ENCODE results near the gene DRC7. TPM values are rescaled to one million over a fixed set of nuclear protein-coding genes. Genes with fewer than 3 reads are reported as not detected.

The DRC7 gene
- total RNA-seq, 2 donors from 2014 or later: 1.6 to 1.8 TPM

- no peak for TF ChIP-seq CTCF (conservative IDR thresholded peaks at IDR 0.05)
These were observed 19.4 kb downstream of the DRC7 start for GRCh38 chr16:57714047-57714446.

GRCh38 chr16:57720142-57720575 is 25.6 kb downstream of the DRC7 start:
- no peaks in the 10 kb centered on the region for H3K27me3 Mint-ChIP-seq (ENCODE audit: insufficient read depth)
- H3K9ac ChIP-seq (ENCODE audit: extremely low read depth, low read length, poor library complexity, severe bottlenecking): no peak overlapping the region
- WGBS, 2 experiments (ENCODE audit: insufficient coverage in 1 of 2, insufficient read length in 1 of 2): 73 to 84% methylated on average over 3 of the region's 3 CpGs
- H3K27me3 ChIP-seq (ENCODE audit: control insufficient read depth, insufficient read depth, low read length, poor library complexity, severe bottlenecking): no peaks in the 10 kb centered on the region
- H3K4me3 Mint-ChIP-seq: no peak overlapping the region
- no peaks in the 10 kb centered on the region for H3K36me3 ChIP-seq (ENCODE audit: control insufficient read depth, insufficient read depth, low read length)
- H3K27ac ChIP-seq (ENCODE audit: low read depth, low read length): no peak overlapping the region
- no peaks in the 10 kb centered on the region for H3K4me1 ChIP-seq (ENCODE audit: control insufficient read depth, insufficient read depth, low read length)
- no peak overlapping the region for H3K4me3 ChIP-seq (ENCODE audit: low read length)
- TF ChIP-seq CTCF (conservative IDR thresholded peaks at IDR 0.05): peak; percentile 81
- peaks cover 3% of the 10 kb centered on the region for H3K4me1 Mint-ChIP-seq
- no peaks in the 10 kb centered on the region for H3K36me3 Mint-ChIP-seq (ENCODE audit: low read depth)
- H3K9me3 ChIP-seq (ENCODE audit: control insufficient read depth, low read length): no peaks in the 10 kb centered on the region
- peak; percentile 82 for DNase-seq
- no peaks in the 10 kb centered on the region for H3K9me3 Mint-ChIP-seq
- H3K27ac Mint-ChIP-seq: no peak overlapping the region

More at GRCh38 chr16:57714047-57714446, 19.4 kb downstream of the DRC7 start:
- Mint-ChIP-seq H3K4me1 (peaks cover 4% of the 10 kb centered on the region), H3K4me3 (no peak overlapping the region), H3K27ac (no peak overlapping the region), H3K36me3 (ENCODE audit: low read depth) (no peaks in the 10 kb centered on the region), H3K27me3 (ENCODE audit: insufficient read depth) (peaks cover 1% of the 10 kb centered on the region), H3K9me3 (no peaks in the 10 kb centered on the region)
- no peaks in the 10 kb centered on the region for H3K9me3 ChIP-seq (ENCODE audit: control insufficient read depth, low read length)
- no peaks in the 10 kb centered on the region for H3K4me1 ChIP-seq (ENCODE audit: control insufficient read depth, insufficient read depth, low read length)
- DNase-seq: no peak
- no peak overlapping the region for H3K4me3 ChIP-seq (ENCODE audit: low read length)
- 95 to 96% methylated on average over 5 to 6 of the region's 6 CpGs for WGBS, 2 experiments (ENCODE audit: insufficient coverage in 1 of 2, insufficient read length in 1 of 2)
- H3K27ac ChIP-seq (ENCODE audit: low read depth, low read length): no peak overlapping the region
- H3K9ac ChIP-seq (ENCODE audit: extremely low read depth, low read length, poor library complexity, severe bottlenecking): no peak overlapping the region
- no peaks in the 10 kb centered on the region for H3K36me3 ChIP-seq (ENCODE audit: control insufficient read depth, insufficient read depth, low read length)
- no peaks in the 10 kb centered on the region for H3K27me3 ChIP-seq (ENCODE audit: control insufficient read depth, insufficient read depth, low read length, poor library complexity, severe bottlenecking)

GRCh38 chr16:57721356-57722209 is 27.0 kb downstream of the DRC7 start:
- no peaks in the 10 kb centered on the region for H3K9me3 Mint-ChIP-seq
- WGBS, 2 experiments (ENCODE audit: insufficient coverage in 1 of 2, insufficient read length in 1 of 2): 83 to 84% methylated on average over 8 to 15 of the region's 17 CpGs
- Histone ChIP-seq H3K4me3 (ENCODE audit: low read length) (no peak overlapping the region), H3K27me3 (ENCODE audit: control insufficient read depth, insufficient read depth, low read length, poor library complexity, severe bottlenecking) (no peaks in the 10 kb centered on the region), H3K27ac (ENCODE audit: low read depth, low read length) (no peak overlapping the region), H3K9me3 (ENCODE audit: control insufficient read depth, low read length) (no peaks in the 10 kb centered on the region), H3K9ac (ENCODE audit: extremely low read depth, low read length, poor library complexity, severe bottlenecking) (no peak overlapping the region), H3K36me3 (ENCODE audit: control insufficient read depth, insufficient read depth, low read length) (no peaks in the 10 kb centered on the region), H3K4me1 (ENCODE audit: control insufficient read depth, insufficient read depth, low read length) (no peaks in the 10 kb centered on the region)
- no peaks in the 10 kb centered on the region for H3K36me3 Mint-ChIP-seq (ENCODE audit: low read depth)
- no peak overlapping the region for H3K27ac Mint-ChIP-seq
- peaks cover 3% of the 10 kb centered on the region for H3K4me1 Mint-ChIP-seq
- DNase-seq: no peak
- H3K27me3 Mint-ChIP-seq (ENCODE audit: insufficient read depth): no peaks in the 10 kb centered on the region
- no peak overlapping the region for H3K4me3 Mint-ChIP-seq
- TF ChIP-seq CTCF (conservative IDR thresholded peaks at IDR 0.05): no peak
